ENCODE results near the gene STARD9. TPM values are rescaled to one million over a fixed set of nuclear protein-coding genes. Genes with fewer than 3 reads are reported as not detected.

The STARD9 gene
- total and polyA plus RNA-seq, 2 of the 4 experiments (the other 2 are of a cell fraction) = 2.0 to 3.2 TPM

DNA sequence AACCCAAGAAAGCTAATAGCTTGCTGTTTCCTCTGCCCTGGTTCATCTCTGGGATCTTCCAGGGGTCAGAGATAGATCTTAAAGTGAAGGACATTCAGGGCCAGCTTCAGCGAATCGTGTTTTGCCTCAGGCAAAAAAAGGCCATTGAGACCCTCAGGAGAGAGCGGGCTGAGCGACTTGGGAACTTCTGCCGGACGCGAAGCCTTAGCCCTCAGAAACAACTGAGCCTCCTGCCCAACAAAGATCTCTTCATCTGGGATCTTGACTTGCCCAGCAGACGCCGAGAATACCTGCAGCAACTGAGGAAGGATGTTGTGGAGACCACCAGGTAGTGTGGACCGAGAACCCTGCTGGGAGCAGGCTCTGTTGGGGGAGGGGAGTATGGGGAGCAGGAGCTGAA lies 119.0 kb downstream of the STARD9 start:
- BruUV-seq (replicated peaks) = no TSS peak
- no peak overlapping the region for H3K14ac ChIP-seq (replicated peaks; ENCODE audit: low read depth, low read length)
- H3K4ac ChIP-seq (ENCODE audit: low read depth, low read length) = no peak overlapping the region
- no peak overlapping the region for H3K9ac ChIP-seq (ENCODE audit: low read depth, low read length)
- WGBS, 2 experiments (ENCODE audit: extremely low coverage in 2 of 2, insufficient read length in 1 of 2) = 89% methylated on average over 3 of the region's 10 CpGs; no CpG with 5 or more reads in 1 of the 2 experiments
- H3K4me3 ChIP-seq (ENCODE audit: insufficient read depth, low read depth, low read length) = no peak overlapping the region
- no peak for TF ChIP-seq RAD21 (IDR thresholded peaks at IDR 0.05; ENCODE audit: low read length)
- TF ChIP-seq CHD1 (IDR thresholded peaks at IDR 0.05; ENCODE audit: low read depth, low read length) = no peak
- ChIA-PET CTCF (no interaction called here), POLR2A (ENCODE audit: unreplicated experiment) (no interaction called here)
- H2AFZ ChIP-seq (replicated peaks; ENCODE audit: low read length, poor library complexity) = no peak overlapping the region
- H3K56ac ChIP-seq (ENCODE audit: extremely low read depth, insufficient read depth, low read length) = no peak overlapping the region
- no peak overlapping the region for H2AK5ac ChIP-seq (ENCODE audit: low read depth, low read length)
- H3K4me1 ChIP-seq (ENCODE audit: control insufficient read depth, insufficient read depth, low read length) = no peaks in the 10 kb centered on the region
- no peak overlapping the region for H4K8ac ChIP-seq (ENCODE audit: low read depth in 2 of 2, low read length in 2 of 2)
- ATAC-seq (ENCODE audit: low read depth) (no peak), DNase-seq (no peak)
- no peak overlapping the region for H2BK15ac ChIP-seq (ENCODE audit: low read depth, low read length)
- dilution Hi-C loops (cut with HindIII; ENCODE audit: low sequenced_read_pairs, unreplicated experiment) (no loop called here), intact Hi-C loops (cut with micrococcal nuclease) (no loop called here), in situ Hi-C loops (cut with MboI; ENCODE audit: low sequenced_read_pairs) (no loop called here)
- no peak overlapping the region for H3K23ac ChIP-seq (ENCODE audit: low read depth, low read length)
- H3K36me3 ChIP-seq (ENCODE audit: control insufficient read depth, insufficient read depth, low read length) = peaks cover 22% of the 10 kb centered on the region
- H2BK20ac ChIP-seq (ENCODE audit: low read depth, low read length) = no peak overlapping the region
- H2AK9ac ChIP-seq (replicated peaks; ENCODE audit: low read depth, low read length, poor library complexity) = no peak overlapping the region
- H3K4me2 ChIP-seq (ENCODE audit: low read depth, low read length) = no peak overlapping the region
- no peaks in the 10 kb centered on the region for H3K79me1 ChIP-seq (ENCODE audit: low read depth in 1 of 2, low read length in 2 of 2)
- peaks cover 16% of the 10 kb centered on the region; the same call in 1 of the 2 replicates for H3K9me1 ChIP-seq (ENCODE audit: insufficient read depth, low read length)
- no peak overlapping the region for H4K5ac ChIP-seq (ENCODE audit: low read depth, low read length)
- no peak overlapping the region for H2BK5ac ChIP-seq (ENCODE audit: low read depth, low read length, poor library complexity, severe bottlenecking)
- no peaks in the 10 kb centered on the region for H4K20me1 ChIP-seq (ENCODE audit: insufficient read depth, low read length)
- no peaks in the 10 kb centered on the region for H3K9me3 ChIP-seq (ENCODE audit: control insufficient read depth, insufficient read depth, low read length)
- no peak overlapping the region for H3K27ac ChIP-seq (ENCODE audit: insufficient read depth, low read length)
- no peak overlapping the region for H4K91ac ChIP-seq (ENCODE audit: insufficient read depth, low read depth, low read length)
- no peak overlapping the region for H3K18ac ChIP-seq (ENCODE audit: low read depth, low read length)
- H2BK120ac ChIP-seq (ENCODE audit: low read depth, low read length) = no peak overlapping the region
- no peaks in the 10 kb centered on the region for H3K27me3 ChIP-seq (ENCODE audit: control insufficient read depth, insufficient read depth, low read length)

Measured in IMR-90 (cell line).